Embryonic facial prominence (tissue), 1 donor: ENCODE measurements around the gene SLC6A18.
"Not testable (repeated sequence)": the region's sequence is repeated elsewhere in the genome, so short reads cannot be mapped to it uniquely, and the experiment has no call there.

ENCODE experiments used
- DNase-seq: peaks from one replicate; pipeline ENCODE4 v3.0.0-alpha.2; 2016; ENCODE audit errors: extremely low spot score

The SLC6A18 gene

GRCh38 chr5:1215320-1216096 is 9.7 kb upstream of the SLC6A18 start:
- no peak for DNase-seq

- DNase-seq: no peak
These were observed 8.8 kb upstream of the SLC6A18 start for GRCh38 chr5:1216211-1216917.

- no peak for DNase-seq
These were observed 8.3 kb upstream of the SLC6A18 start for GRCh38 chr5:1216918-1217295.

- DNase-seq: no peak
These were observed 7.5 kb upstream of the SLC6A18 start for GRCh38 chr5:1217596-1218206.

- DNase-seq: no peak
These were observed 6.7 kb upstream of the SLC6A18 start for GRCh38 chr5:1218351-1219080.

GRCh38 chr5:1219098-1219767 is 5.9 kb upstream of the SLC6A18 start:
- no peak for DNase-seq

- no peak for DNase-seq
These were observed 5.4 kb upstream of the SLC6A18 start for GRCh38 chr5:1219768-1220100.

GRCh38 chr5:1220351-1220750 is 4.8 kb upstream of the SLC6A18 start:
- no peak for DNase-seq

- DNase-seq: no peak
These were observed 4.3 kb upstream of the SLC6A18 start for GRCh38 chr5:1220831-1221230.

- no peak for DNase-seq
These were observed 3.5 kb upstream of the SLC6A18 start for GRCh38 chr5:1221721-1222120.

- no peak for DNase-seq
These were observed 3.0 kb upstream of the SLC6A18 start for GRCh38 chr5:1222147-1222546.

GRCh38 chr5:1222621-1223277 is 2.4 kb upstream of the SLC6A18 start:
- no peak for DNase-seq

- no peak for DNase-seq
These were observed 1.9 kb upstream of the SLC6A18 start for GRCh38 chr5:1223278-1223670.

GRCh38 chr5:1224631-1225030 is 550 bp upstream of the SLC6A18 start:
- no peak for DNase-seq

GRCh38 chr5:1226231-1226630 is 1.1 kb downstream of the SLC6A18 start:
- no peak for DNase-seq

GRCh38 chr5:1226839-1227581 is 1.8 kb downstream of the SLC6A18 start:
- no peak for DNase-seq

- DNase-seq: no peak
These were observed 2.5 kb downstream of the SLC6A18 start for GRCh38 chr5:1227667-1228066.

GRCh38 chr5:1228120-1228519 is 2.9 kb downstream of the SLC6A18 start:
- DNase-seq: no peak

GRCh38 chr5:1229023-1229422 is 3.8 kb downstream of the SLC6A18 start:
- DNase-seq: not testable (repeated sequence)

GRCh38 chr5:1229822-1230221 is 4.6 kb downstream of the SLC6A18 start:
- DNase-seq: no peak

- DNase-seq: no peak
These were observed 5.4 kb downstream of the SLC6A18 start for GRCh38 chr5:1230551-1230950.
